PC-9 (cell line): ENCODE measurements around the gene SLC10A7. TPM values are rescaled to one million over a fixed set of nuclear protein-coding genes. Genes with fewer than 3 reads are reported as not detected.

Experiments
- BruUV-seq: library from RNA; stranded (reverse); fragments of 400-500 nt; replicated peaks from 2 replicates; lab custom pipeline; 2021; lab: Mats Ljungman, UMichigan
- CTCF ChIA-PET: fragments of 300-600 bp; sonication (Branson Sonifier 250); formaldehyde crosslinking; loops from one replicate; lab custom pipeline; 2022; ENCODE audit warnings: antibody characterized with exemption; lab: Charles Lee
- POLR2A ChIA-PET: fragments of 300-600 bp; sonication (Branson Sonifier 250); formaldehyde crosslinking; loops from one replicate; lab custom pipeline; 2022; ENCODE audit warnings: antibody characterized with exemption; ENCODE audit not compliant: unreplicated experiment; lab: Charles Lee
- DNase-seq, 2 experiments: peaks; one replicate each; pipeline versions ENCODE4 v3.0.0 to v3.0.0-alpha.2; 2015 to 2022; ENCODE audit warnings: mixed read lengths in 1 of 2
- H2AFZ ChIP-seq: fragments of 200-600 bp; sonication (generic); 2 replicates; pipeline ENCODE4 v1.8.1; 2017; ENCODE audit warnings: antibody characterized with exemption
- H3F3A ChIP-seq: fragments of 200-600 bp; sonication (generic); 2 replicates; pipeline ENCODE4 v1.8.1; 2017; ENCODE audit warnings: antibody characterized with exemption, mild to moderate bottlenecking, low read depth; ENCODE audit not compliant: insufficient read depth
- H3K27ac ChIP-seq: fragments of 200-600 bp; sonication (generic); 2 replicates; pipeline ENCODE4 v1.6.1; 2016; ENCODE audit warnings: mixed run types
- H3K27me3 ChIP-seq: fragments of 200-600 bp; sonication (generic); 2 replicates; pipeline ENCODE4 v1.6.1; 2016; ENCODE audit warnings: low read depth, mixed run types; ENCODE audit not compliant: insufficient read depth
- H3K36me3 ChIP-seq: fragments of 200-600 bp; sonication (generic); 2 replicates; pipeline ENCODE4 v1.6.1; 2016; ENCODE audit warnings: low read depth, mixed run types
- H3K4me1 ChIP-seq: fragments of 200-600 bp; sonication (generic); replicated peaks from 2 replicates; pipeline ENCODE4 v1.6.1; 2016; ENCODE audit warnings: mixed run types; ENCODE audit not compliant: insufficient read depth
- H3K4me2 ChIP-seq: fragments of 200-600 bp; sonication (generic); 2 replicates; pipeline ENCODE4 v1.6.1; 2017; ENCODE audit warnings: mixed run types
- H3K4me3 ChIP-seq: fragments of 200-600 bp; sonication (generic); 2 replicates; pipeline ENCODE4 v1.6.1; 2016; ENCODE audit warnings: mixed run types
- H3K79me2 ChIP-seq: fragments of 200-600 bp; sonication (generic); 2 replicates; pipeline ENCODE4 v1.6.1; 2017; ENCODE audit warnings: low read depth, mixed run types
- H3K9me2 ChIP-seq: fragments of 200-600 bp; sonication (generic); 2 replicates; pipeline ENCODE4 v1.8.1; 2017; ENCODE audit warnings: mild to moderate bottlenecking; ENCODE audit not compliant: insufficient read depth
- H3K9me3 ChIP-seq: fragments of 200-600 bp; sonication (generic); 2 replicates; pipeline ENCODE4 v1.8.1; 2016; ENCODE audit warnings: low read depth; ENCODE audit not compliant: insufficient read depth
- H4K20me1 ChIP-seq: fragments of 200-600 bp; sonication (generic); 2 replicates; pipeline ENCODE4 v1.8.1; 2017; ENCODE audit not compliant: insufficient read depth
- CTCF ChIP-seq: fragments of 200-600 bp; sonication (generic); conservative IDR thresholded peaks from 2 replicates; pipeline ENCODE4 v1.6.1; 2017; ENCODE audit warnings: mixed run types, antibody characterized with exemption, mild to moderate bottlenecking, moderate library complexity
- EZH2 ChIP-seq: fragments of 200-600 bp; sonication (generic); IDR thresholded peaks from 2 replicates; pipeline ENCODE4 v1.8.0; 2017; ENCODE audit warnings: antibody characterized with exemption, low read depth
- intact Hi-C: fragments of 100-400 bp; cut with micrococcal nuclease; formaldehyde crosslinking; loops from one replicate; pipeline ENCODE4 v1.10.0; 2022; ENCODE audit not compliant: unreplicated experiment
- total RNA-seq: library from RNA; stranded (reverse); gene quantifications from 2 replicates; pipeline ENCODE4 v1.2.3, GENCODE V29; 2021

Gene SLC10A7
- total RNA-seq, 1 experiment from 2014 or later = 11.4 TPM

- Histone ChIP-seq H4K20me1 (no peaks in the 10 kb centered on the region), H3K79me2 (no peaks in the 10 kb centered on the region), H2AFZ (no peak within 1 kb of the TSS), H3F3A (no peaks in the 10 kb centered on the region), H3K27ac (no peak within 1 kb of the TSS), H3K4me1 (no peaks in the 10 kb centered on the region), H3K9me3 (no peaks in the 10 kb centered on the region), H3K9me2 (no peaks in the 10 kb centered on the region), H3K4me2 (no peak within 1 kb of the TSS), H3K27me3 (no peaks in the 10 kb centered on the region), H3K4me3 (no peak within 1 kb of the TSS), H3K36me3 (no peaks in the 10 kb centered on the region)
- no TSS peak for BruUV-seq
- DNase-seq = no peak
- intact Hi-C loops = no loop called here
- CTCF ChIA-PET = no interaction called here
- POLR2A ChIA-PET = no interaction called here
- TF ChIP-seq CTCF = no peak
These were observed 307.5 kb downstream of the SLC10A7 start, which contains the start of gene REELD1 for GRCh38 chr4:146214238-146214637. TSS of gene REELD1 (plus strand) at chr4:146214538. CDS start at chr4:146216953, 2,415 bp downstream.

- Histone ChIP-seq H3K4me1 (no peaks in the 10 kb centered on the region), H3K27ac (no peak overlapping the region), H3K4me2 (no peak overlapping the region), H3K9me2 (no peaks in the 10 kb centered on the region), H3K27me3 (no peaks in the 10 kb centered on the region), H3F3A (no peaks in the 10 kb centered on the region), H3K79me2 (no peaks in the 10 kb centered on the region), H2AFZ (no peak overlapping the region), H3K36me3 (no peaks in the 10 kb centered on the region), H4K20me1 (no peaks in the 10 kb centered on the region), H3K9me3 (no peaks in the 10 kb centered on the region), H3K4me3 (no peak overlapping the region)
- TF ChIP-seq EZH2 (no peak), CTCF (no peak)
- ChIA-PET CTCF (no interaction called here), POLR2A (no interaction called here)
- DNase-seq = no peak
- no TSS peak for BruUV-seq
- intact Hi-C loops = no loop called here
These were observed 309.0 kb downstream of the SLC10A7 start for GRCh38 chr4:146212781-146213180.

- Histone ChIP-seq H3K4me1 (no peaks in the 10 kb centered on the region), H2AFZ (no peak overlapping the region), H3K4me3 (no peak overlapping the region), H3K27ac (no peak overlapping the region), H4K20me1 (no peaks in the 10 kb centered on the region), H3K79me2 (no peaks in the 10 kb centered on the region), H3K27me3 (no peaks in the 10 kb centered on the region), H3K9me3 (no peaks in the 10 kb centered on the region), H3F3A (no peaks in the 10 kb centered on the region), H3K9me2 (no peaks in the 10 kb centered on the region), H3K36me3 (no peaks in the 10 kb centered on the region), H3K4me2 (no peak overlapping the region)
- DNase-seq = no peak
- no TSS peak for BruUV-seq
- TF ChIP-seq EZH2 (no peak), CTCF (no peak)
- ChIA-PET POLR2A (no interaction called here), CTCF (no interaction called here)
- intact Hi-C loops = no loop called here
These were observed 310.3 kb downstream of the SLC10A7 start for GRCh38 chr4:146211440-146211839.
